Esophagus muscularis mucosa (tissue), 4 donors: ENCODE measurements around the gene RMDN2. TPM values are rescaled to one million over a fixed set of nuclear protein-coding genes. Genes with fewer than 3 reads are reported as not detected.

Source experiments
- DNase-seq: peaks from one replicate; pipeline ENCODE4 v3.0.0-alpha.2; 2017; ENCODE audit errors: extremely low spot score
- H3K27ac ChIP-seq, 4 donors: fragments of 200-600 bp; sonication (generic); replicated peaks in 1 of 4; 1 replicate in 3 of 4; 2 replicates in 1 of 4; pipeline ENCODE4 v1.5.1; 2016 to 2019; ENCODE audit warnings: mild to moderate bottlenecking in 1 of 4
- H3K27me3 ChIP-seq, 4 donors: fragments of 200-600 bp; sonication (generic); one replicate each; pipeline versions ENCODE4 v1.5.1 to v1.6.0; 2016 to 2019
- H3K36me3 ChIP-seq, 4 donors: fragments of 200-600 bp; sonication (generic); one replicate each; pipeline ENCODE4 v1.5.1; 2016 to 2019
- H3K4me1 ChIP-seq, 4 donors: fragments of 200-600 bp; sonication (generic); one replicate each; pipeline ENCODE4 v1.5.1; 2016 to 2019
- H3K4me3 ChIP-seq, 4 donors: fragments of 200-600 bp; sonication (generic); 1 replicate in 2 of 4; 2 replicates in 2 of 4; pipeline ENCODE4 v1.5.1; 2016 to 2019; ENCODE audit warnings: mild to moderate bottlenecking in 4 of 4, moderate library complexity in 1 of 4
- H3K9me3 ChIP-seq, 4 donors: fragments of 200-600 bp; sonication (generic); 1 replicate in 3 of 4; 2 replicates in 1 of 4; pipeline ENCODE4 v1.5.1; 2016 to 2019
- CTCF ChIP-seq, 3 experiments: fragments of 200-600 bp in 2 of 3; fragments of 450-650 bp in 1 of 3; sonication (generic) in 2 of 3; IDR thresholded peaks; one replicate each; pipeline ENCODE4 v1.5.1; 2017 to 2019; ENCODE audit warnings: antibody characterized with exemption in 3 of 3, mild to moderate bottlenecking in 2 of 3, moderate library complexity in 1 of 3
- EP300 ChIP-seq: sonication (generic); formaldehyde crosslinking; IDR thresholded peaks from one replicate; pipeline ENCODE4 v1.6.1; 2017; ENCODE audit warnings: antibody characterized with exemption
- POLR2A ChIP-seq: fragments of 450-650 bp; IDR thresholded peaks from one replicate; pipeline ENCODE4 v1.6.1; 2017; ENCODE audit warnings: antibody characterized with exemption, moderate library complexity, mild to moderate bottlenecking, low read depth
- POLR2AphosphoS5 ChIP-seq, 2 donors: sonication (generic); formaldehyde crosslinking; IDR thresholded peaks; one replicate each; pipeline ENCODE4 v1.6.1; 2017; ENCODE audit warnings: antibody characterized with exemption in 2 of 2
- WGBS: methylation state at CpG from one replicate; pipeline ENCODE4 v1.1.5; 2018; 5-methylcytosine and 5-hydroxymethylcytosine counted together
- intact Hi-C: fragments of 100-400 bp; cut with DNase I; formaldehyde crosslinking; loops from one replicate; pipeline ENCODE4 v1.15.1; 2023
- total RNA-seq, 4 donors: library from RNA; depleted of rRNA; stranded (reverse); fragments of >200 nt; gene quantifications; one replicate each; pipeline versions ENCODE4 v1.1.0 to v1.2.1, GENCODE V29; 2016

Gene RMDN2
- total RNA-seq, 4 donors from 2014 or later = 11.0 to 22.8 (median 13.2) TPM

GRCh38 chr2:38066421-38067115 is 141.5 kb downstream of the RMDN2 start:
- 78% methylated on average over 6 of the region's 6 CpGs for WGBS
- intact Hi-C loops = no loop called here
- Histone ChIP-seq H3K27me3 (no peaks in the 10 kb centered on the region), H3K27ac (no peak overlapping the region), H3K4me3 (no peak overlapping the region), H3K9me3 (no peaks in the 10 kb centered on the region), H3K4me1 (peaks cover 0 to 5% (median 0%) of the 10 kb centered on the region in 4 donors), H3K36me3 (no peaks in the 10 kb centered on the region)
- TF ChIP-seq EP300 = no peak
- no peak for TF ChIP-seq POLR2AphosphoS5 (IDR thresholded peaks at IDR 0.05)
- no peak for TF ChIP-seq POLR2A
- TF ChIP-seq CTCF (IDR thresholded peaks at IDR 0.05) = no peak
- no peak for DNase-seq

Other genes starting within 250 kb of the RMDN2 start
- gene CYP1B1, start 150.9 kb downstream of the RMDN2 start, total RNA-seq = 10 to 100 TPM; 20.8 to 60.3 (median 37.6) TPM